GM06990 (cell line): Measurements from ENCODE around the gene SLC13A4.

Experiments used
- DNase-seq: peaks from one replicate; pipeline ENCODE4 v3.0.0-alpha.2; 2011; ENCODE audit not compliant: insufficient read length; ENCODE audit errors: extremely low read depth
- H3K27me3 ChIP-seq: replicated peaks from 2 replicates; pipeline ENCODE4 v1.6.0; 2011; ENCODE audit warnings: low read length; ENCODE audit not compliant: control insufficient read depth, insufficient read depth
- H3K36me3 ChIP-seq: 2 replicates; pipeline ENCODE4 v1.5.1; 2011; ENCODE audit warnings: low read length; ENCODE audit not compliant: control insufficient read depth, insufficient read depth
- H3K4me3 ChIP-seq: replicated peaks from 2 replicates; pipeline ENCODE4 v1.5.1; 2011; ENCODE audit warnings: low read depth, mild to moderate bottlenecking, control low read depth, low read length
- TF ChIP-seq, protein P1 (sequence below): IDR thresholded peaks from 2 replicates; pipeline ENCODE4 v1.5.1; 2011; ENCODE audit warnings: low read length, control low read depth, mild to moderate bottlenecking, inconsistent platforms; ENCODE audit not compliant: insufficient read depth, poor library complexity, severe bottlenecking

SLC13A4 gene

GRCh38 chr7:135721198-135721820, 6.7 kb downstream of the SLC13A4 start:
- no peak overlapping the region for H3K4me3 ChIP-seq
- no peaks in the 10 kb centered on the region for H3K36me3 ChIP-seq
- TF ChIP-seq, protein P1, sequence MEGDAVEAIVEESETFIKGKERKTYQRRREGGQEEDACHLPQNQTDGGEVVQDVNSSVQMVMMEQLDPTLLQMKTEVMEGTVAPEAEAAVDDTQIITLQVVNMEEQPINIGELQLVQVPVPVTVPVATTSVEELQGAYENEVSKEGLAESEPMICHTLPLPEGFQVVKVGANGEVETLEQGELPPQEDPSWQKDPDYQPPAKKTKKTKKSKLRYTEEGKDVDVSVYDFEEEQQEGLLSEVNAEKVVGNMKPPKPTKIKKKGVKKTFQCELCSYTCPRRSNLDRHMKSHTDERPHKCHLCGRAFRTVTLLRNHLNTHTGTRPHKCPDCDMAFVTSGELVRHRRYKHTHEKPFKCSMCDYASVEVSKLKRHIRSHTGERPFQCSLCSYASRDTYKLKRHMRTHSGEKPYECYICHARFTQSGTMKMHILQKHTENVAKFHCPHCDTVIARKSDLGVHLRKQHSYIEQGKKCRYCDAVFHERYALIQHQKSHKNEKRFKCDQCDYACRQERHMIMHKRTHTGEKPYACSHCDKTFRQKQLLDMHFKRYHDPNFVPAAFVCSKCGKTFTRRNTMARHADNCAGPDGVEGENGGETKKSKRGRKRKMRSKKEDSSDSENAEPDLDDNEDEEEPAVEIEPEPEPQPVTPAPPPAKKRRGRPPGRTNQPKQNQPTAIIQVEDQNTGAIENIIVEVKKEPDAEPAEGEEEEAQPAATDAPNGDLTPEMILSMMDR: no peak

DNA sequence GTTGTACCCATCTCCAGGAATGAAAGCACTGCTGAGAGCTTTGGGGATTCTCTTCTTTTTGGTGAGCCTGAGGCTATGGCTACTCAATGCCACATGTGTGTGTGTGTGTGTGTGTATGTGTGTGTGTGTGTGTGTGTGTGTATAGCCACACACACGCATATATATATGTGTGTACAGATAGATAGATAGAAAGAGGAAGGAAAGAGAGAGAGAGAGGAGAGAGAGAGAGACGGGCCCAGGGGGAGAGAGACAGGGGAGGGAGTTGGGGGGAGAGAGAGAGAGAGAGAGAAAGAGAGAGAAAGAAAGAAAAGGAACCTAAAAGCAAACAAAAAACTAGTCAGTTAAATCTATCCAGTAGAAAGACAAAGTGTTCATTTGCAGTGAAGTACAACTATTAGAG, 8.3 kb downstream of the SLC13A4 start:
- no peak overlapping the region for H3K4me3 ChIP-seq
- no peak for DNase-seq
- TF ChIP-seq, protein P1: no peak
- no peaks in the 10 kb centered on the region for H3K27me3 ChIP-seq
- H3K36me3 ChIP-seq: no peaks in the 10 kb centered on the region

More at GRCh38 chr7:135721198-135721820, 6.7 kb downstream of the SLC13A4 start:
- no peak for DNase-seq
- no peaks in the 10 kb centered on the region for H3K27me3 ChIP-seq

GRCh38 chr7:135718794-135719437, 9.1 kb downstream of the SLC13A4 start:
- TF ChIP-seq, protein P1: no peak
- DNase-seq: no peak
- Histone ChIP-seq H3K27me3 (no peaks in the 10 kb centered on the region), H3K4me3 (no peak overlapping the region), H3K36me3 (no peaks in the 10 kb centered on the region)

DNA sequence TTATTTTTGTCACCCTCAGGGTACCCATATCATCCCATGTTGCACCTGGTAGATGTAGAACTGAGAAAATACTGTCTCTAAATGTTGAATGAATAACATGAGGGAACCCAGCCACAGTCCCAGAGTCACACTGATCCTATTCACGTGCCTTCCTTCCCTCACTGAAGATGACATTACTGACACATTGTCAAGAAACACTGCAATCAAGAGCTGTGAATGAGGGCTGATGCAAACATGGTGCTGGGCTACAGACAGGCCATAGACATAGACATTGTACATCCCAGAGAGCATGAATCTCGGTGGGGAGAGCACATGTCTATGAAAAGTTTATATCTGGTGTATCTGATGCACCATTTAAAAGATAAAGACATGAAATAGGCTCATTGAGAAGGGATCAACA, 9.8 kb downstream of the SLC13A4 start:
- Histone ChIP-seq H3K4me3 (no peak overlapping the region), H3K27me3 (no peaks in the 10 kb centered on the region), H3K36me3 (no peaks in the 10 kb centered on the region)
- TF ChIP-seq, protein P1: no peak
- DNase-seq: no peak

GRCh38 chr7:135717693-135718092, 10.3 kb downstream of the SLC13A4 start:
- TF ChIP-seq, protein P1: no peak
- Histone ChIP-seq H3K4me3 (no peak overlapping the region), H3K36me3 (no peaks in the 10 kb centered on the region), H3K27me3 (no peaks in the 10 kb centered on the region)
- DNase-seq: no peak
